HepG2 (cell line): ENCODE results near the gene TEDC2.

Source experiments
- CEBPB ChIP-seq: IDR thresholded peaks from 2 replicates; pipeline ENCODE4 v1.6.1; 2011; ENCODE audit warnings: low read depth, low read length, improper control_type of control experiment, borderline replicate concordance
- ESRRA ChIP-seq: sonication (generic); formaldehyde crosslinking; IDR thresholded peaks from 2 replicates; pipeline ENCODE4 v1.5.1; 2020; ENCODE audit warnings: mild to moderate bottlenecking, low read depth, missing genetic modification reagents
- KDM6A ChIP-seq: IDR thresholded peaks from 2 replicates; pipeline ENCODE4 v1.6.1; 2016; ENCODE audit warnings: low read depth
- MED1 ChIP-seq: sonication (generic); formaldehyde crosslinking; IDR thresholded peaks from 2 replicates; pipeline ENCODE4 v1.4.0; 2020; ENCODE audit warnings: missing genetic modification reagents
- MZF1 ChIP-seq: sonication (generic); formaldehyde crosslinking; IDR thresholded peaks from 2 replicates; pipeline ENCODE4 v1.8.1; 2023; ENCODE audit warnings: mild to moderate bottlenecking, missing genetic modification reagents, borderline replicate concordance
- ZNF788 ChIP-seq: sonication (generic); formaldehyde crosslinking; IDR thresholded peaks from 2 replicates; pipeline ENCODE4 v1.5.0; 2020; ENCODE audit warnings: mild to moderate bottlenecking, missing genetic modification reagents, borderline replicate concordance
- TF ChIP-seq, protein P1 (sequence below): sonication (generic); formaldehyde crosslinking; IDR thresholded peaks from 2 replicates; pipeline ENCODE4 v1.4.0; 2020; ENCODE audit warnings: missing genetic modification reagents; ENCODE audit errors: not compliant biosample characterization
- TF ChIP-seq, protein P2 (sequence below): IDR thresholded peaks from 2 replicates; pipeline ENCODE4 v1.6.1; 2016; ENCODE audit warnings: low read depth, missing genetic modification reagents, missing compliant biosample characterization
- TF ChIP-seq, protein P3 (sequence below): sonication (generic); formaldehyde crosslinking; IDR thresholded peaks from 2 replicates; pipeline ENCODE4 v1.5.0; 2020; ENCODE audit warnings: mild to moderate bottlenecking, missing genetic modification reagents, moderate library complexity

DNA sequence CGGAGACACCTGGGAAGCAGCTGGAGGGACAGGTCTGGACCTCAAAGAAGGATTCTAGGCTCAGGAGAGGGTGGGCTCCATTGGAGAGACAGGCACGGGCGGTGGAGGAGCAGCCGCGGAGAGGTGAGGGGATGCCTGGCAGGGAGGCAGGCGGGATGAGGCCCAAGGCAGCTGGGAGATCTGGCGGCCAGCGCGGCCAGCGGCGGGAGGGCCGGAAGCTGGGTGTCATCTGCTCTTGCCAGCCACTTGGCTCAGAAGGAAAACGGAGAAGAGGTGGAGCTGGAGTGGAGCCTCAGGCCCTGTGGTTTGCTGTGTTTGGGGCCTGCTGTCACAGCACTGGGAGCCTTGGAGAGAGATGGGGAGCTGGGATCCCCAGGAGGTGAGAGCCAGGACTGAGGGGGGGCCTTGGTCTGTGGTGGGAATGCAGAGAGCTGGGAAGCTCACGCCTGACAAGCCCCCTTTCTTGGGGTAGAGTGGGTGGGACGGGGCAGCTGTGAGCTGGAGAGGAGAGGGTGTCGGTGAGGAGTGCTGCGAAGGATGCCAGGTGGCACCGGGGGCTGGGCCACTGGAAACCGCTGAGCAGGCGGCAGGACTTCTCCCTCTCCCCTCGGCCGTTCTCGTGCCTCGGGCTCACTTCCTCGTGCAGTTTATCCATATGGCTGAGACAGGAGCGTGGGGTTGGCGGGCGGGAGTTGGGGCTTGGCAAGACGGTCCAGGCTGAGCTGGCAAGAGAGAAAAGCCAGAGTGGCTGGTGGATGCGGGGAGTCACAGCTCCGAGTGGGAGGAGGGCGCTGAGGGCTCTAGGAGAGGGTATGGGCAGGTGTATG is 23.0 kb downstream of the TEDC2 start:
- no peak for TF ChIP-seq KDM6A (CRISPR knock-in tag)
- TF ChIP-seq ESRRA (CRISPR knock-in tag) = no peak
- TF ChIP-seq MZF1 (CRISPR knock-in tag) = no peak
- TF ChIP-seq MED1 = no peak
- TF ChIP-seq, protein P1, sequence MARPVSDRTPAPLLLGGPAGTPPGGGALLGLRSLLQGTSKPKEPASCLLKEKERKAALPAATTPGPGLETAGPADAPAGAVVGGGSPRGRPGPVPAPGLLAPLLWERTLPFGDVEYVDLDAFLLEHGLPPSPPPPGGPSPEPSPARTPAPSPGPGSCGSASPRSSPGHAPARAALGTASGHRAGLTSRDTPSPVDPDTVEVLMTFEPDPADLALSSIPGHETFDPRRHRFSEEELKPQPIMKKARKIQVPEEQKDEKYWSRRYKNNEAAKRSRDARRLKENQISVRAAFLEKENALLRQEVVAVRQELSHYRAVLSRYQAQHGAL = no peak
- no peak for TF ChIP-seq ZNF788 (CRISPR knock-in tag)
- TF ChIP-seq CEBPB = no peak
- TF ChIP-seq, protein P2, sequence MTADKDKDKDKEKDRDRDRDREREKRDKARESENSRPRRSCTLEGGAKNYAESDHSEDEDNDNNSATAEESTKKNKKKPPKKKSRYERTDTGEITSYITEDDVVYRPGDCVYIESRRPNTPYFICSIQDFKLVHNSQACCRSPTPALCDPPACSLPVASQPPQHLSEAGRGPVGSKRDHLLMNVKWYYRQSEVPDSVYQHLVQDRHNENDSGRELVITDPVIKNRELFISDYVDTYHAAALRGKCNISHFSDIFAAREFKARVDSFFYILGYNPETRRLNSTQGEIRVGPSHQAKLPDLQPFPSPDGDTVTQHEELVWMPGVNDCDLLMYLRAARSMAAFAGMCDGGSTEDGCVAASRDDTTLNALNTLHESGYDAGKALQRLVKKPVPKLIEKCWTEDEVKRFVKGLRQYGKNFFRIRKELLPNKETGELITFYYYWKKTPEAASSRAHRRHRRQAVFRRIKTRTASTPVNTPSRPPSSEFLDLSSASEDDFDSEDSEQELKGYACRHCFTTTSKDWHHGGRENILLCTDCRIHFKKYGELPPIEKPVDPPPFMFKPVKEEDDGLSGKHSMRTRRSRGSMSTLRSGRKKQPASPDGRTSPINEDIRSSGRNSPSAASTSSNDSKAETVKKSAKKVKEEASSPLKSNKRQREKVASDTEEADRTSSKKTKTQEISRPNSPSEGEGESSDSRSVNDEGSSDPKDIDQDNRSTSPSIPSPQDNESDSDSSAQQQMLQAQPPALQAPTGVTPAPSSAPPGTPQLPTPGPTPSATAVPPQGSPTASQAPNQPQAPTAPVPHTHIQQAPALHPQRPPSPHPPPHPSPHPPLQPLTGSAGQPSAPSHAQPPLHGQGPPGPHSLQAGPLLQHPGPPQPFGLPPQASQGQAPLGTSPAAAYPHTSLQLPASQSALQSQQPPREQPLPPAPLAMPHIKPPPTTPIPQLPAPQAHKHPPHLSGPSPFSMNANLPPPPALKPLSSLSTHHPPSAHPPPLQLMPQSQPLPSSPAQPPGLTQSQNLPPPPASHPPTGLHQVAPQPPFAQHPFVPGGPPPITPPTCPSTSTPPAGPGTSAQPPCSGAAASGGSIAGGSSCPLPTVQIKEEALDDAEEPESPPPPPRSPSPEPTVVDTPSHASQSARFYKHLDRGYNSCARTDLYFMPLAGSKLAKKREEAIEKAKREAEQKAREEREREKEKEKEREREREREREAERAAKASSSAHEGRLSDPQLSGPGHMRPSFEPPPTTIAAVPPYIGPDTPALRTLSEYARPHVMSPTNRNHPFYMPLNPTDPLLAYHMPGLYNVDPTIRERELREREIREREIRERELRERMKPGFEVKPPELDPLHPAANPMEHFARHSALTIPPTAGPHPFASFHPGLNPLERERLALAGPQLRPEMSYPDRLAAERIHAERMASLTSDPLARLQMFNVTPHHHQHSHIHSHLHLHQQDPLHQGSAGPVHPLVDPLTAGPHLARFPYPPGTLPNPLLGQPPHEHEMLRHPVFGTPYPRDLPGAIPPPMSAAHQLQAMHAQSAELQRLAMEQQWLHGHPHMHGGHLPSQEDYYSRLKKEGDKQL (CRISPR knock-in tag) = no peak
- TF ChIP-seq, protein P3, sequence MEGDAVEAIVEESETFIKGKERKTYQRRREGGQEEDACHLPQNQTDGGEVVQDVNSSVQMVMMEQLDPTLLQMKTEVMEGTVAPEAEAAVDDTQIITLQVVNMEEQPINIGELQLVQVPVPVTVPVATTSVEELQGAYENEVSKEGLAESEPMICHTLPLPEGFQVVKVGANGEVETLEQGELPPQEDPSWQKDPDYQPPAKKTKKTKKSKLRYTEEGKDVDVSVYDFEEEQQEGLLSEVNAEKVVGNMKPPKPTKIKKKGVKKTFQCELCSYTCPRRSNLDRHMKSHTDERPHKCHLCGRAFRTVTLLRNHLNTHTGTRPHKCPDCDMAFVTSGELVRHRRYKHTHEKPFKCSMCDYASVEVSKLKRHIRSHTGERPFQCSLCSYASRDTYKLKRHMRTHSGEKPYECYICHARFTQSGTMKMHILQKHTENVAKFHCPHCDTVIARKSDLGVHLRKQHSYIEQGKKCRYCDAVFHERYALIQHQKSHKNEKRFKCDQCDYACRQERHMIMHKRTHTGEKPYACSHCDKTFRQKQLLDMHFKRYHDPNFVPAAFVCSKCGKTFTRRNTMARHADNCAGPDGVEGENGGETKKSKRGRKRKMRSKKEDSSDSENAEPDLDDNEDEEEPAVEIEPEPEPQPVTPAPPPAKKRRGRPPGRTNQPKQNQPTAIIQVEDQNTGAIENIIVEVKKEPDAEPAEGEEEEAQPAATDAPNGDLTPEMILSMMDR (CRISPR knock-in tag) = no peak
